Stomach (tissue), 4 donors: ENCODE measurements around the gene SEC24C.
"Not testable (repeated sequence)": the region's sequence is repeated elsewhere in the genome, so short reads cannot be mapped to it uniquely, and the experiment has no call there.

Experiments used
- CTCF ChIP-seq, 7 experiments: fragments of 450-650 bp in 4 of 7; fragments of 200-600 bp in 3 of 7; sonication (generic) in 3 of 7; IDR thresholded peaks; one replicate each; pipeline ENCODE4 v1.5.1; 2016 to 2019; ENCODE audit warnings: antibody characterized with exemption in 7 of 7, control low read depth in 2 of 7, mild to moderate bottlenecking in 1 of 7
- POLR2A ChIP-seq, 4 donors: fragments of 450-650 bp; IDR thresholded peaks; one replicate each; pipeline ENCODE4 v1.6.1; 2016; ENCODE audit warnings: antibody characterized with exemption in 4 of 4, control low read depth in 2 of 4, mild to moderate bottlenecking in 1 of 4, moderate library complexity in 1 of 4

- not testable (repeated sequence) for TF ChIP-seq CTCF, POLR2A (IDR thresholded peaks at IDR 0.05)
Measured at GRCh38 chr10:73697675-73698159, 46.5 kb upstream of the SEC24C start, which contains the start of gene AGAP5.
